Neural progenitor cell (in vitro differentiated cells): ENCODE data around the gene PDHX.

Source experiments
- EZH2 ChIP-seq: fragments of 200-600 bp; sonication (generic); IDR thresholded peaks from 2 replicates; pipeline ENCODE4 v1.6.1; 2017; ENCODE audit warnings: antibody characterized with exemption, mild to moderate bottlenecking, moderate library complexity
- EZH2phosphoT487 ChIP-seq: fragments of 200-600 bp; sonication (generic); IDR thresholded peaks from 2 replicates; pipeline ENCODE4 v1.6.1; 2017; ENCODE audit warnings: antibody characterized with exemption
- TF ChIP-seq, protein P1 (sequence below): fragments of 200-600 bp; sonication (generic); IDR thresholded peaks from 2 replicates; pipeline ENCODE4 v1.5.1; 2017; ENCODE audit warnings: antibody characterized with exemption, mild to moderate bottlenecking

DNA sequence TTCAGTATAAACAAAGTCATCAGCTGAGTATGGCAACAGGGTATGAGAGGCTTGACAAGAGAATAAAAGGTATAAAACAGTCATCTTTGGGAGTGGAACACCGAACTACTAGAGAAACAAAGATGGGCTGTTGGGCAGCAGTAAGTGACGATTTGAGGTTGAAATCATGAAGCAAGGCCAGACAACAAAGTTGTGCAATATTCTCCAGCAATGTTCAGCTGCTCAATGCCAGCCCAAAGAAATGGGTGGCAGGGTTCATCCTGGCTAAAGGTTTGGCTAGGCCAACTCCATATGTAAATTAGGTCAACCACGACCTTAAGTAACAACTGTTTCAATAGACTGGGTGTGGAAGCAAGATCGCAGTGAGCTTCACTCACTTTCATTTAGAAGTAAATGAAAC lies 6.5 kb upstream of the PDHX start:
- TF ChIP-seq, protein P1, sequence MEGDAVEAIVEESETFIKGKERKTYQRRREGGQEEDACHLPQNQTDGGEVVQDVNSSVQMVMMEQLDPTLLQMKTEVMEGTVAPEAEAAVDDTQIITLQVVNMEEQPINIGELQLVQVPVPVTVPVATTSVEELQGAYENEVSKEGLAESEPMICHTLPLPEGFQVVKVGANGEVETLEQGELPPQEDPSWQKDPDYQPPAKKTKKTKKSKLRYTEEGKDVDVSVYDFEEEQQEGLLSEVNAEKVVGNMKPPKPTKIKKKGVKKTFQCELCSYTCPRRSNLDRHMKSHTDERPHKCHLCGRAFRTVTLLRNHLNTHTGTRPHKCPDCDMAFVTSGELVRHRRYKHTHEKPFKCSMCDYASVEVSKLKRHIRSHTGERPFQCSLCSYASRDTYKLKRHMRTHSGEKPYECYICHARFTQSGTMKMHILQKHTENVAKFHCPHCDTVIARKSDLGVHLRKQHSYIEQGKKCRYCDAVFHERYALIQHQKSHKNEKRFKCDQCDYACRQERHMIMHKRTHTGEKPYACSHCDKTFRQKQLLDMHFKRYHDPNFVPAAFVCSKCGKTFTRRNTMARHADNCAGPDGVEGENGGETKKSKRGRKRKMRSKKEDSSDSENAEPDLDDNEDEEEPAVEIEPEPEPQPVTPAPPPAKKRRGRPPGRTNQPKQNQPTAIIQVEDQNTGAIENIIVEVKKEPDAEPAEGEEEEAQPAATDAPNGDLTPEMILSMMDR = no peak
- TF ChIP-seq EZH2phosphoT487 (no peak), EZH2 (no peak)
